ENCODE data around the gene MAPK10.
"Not testable (repeated sequence)": the region's sequence is repeated elsewhere in the genome, so short reads cannot be mapped to it uniquely, and the experiment has no call there.

The MAPK10 gene

GRCh38 chr4:86346320-86346719 lies 13.5 kb downstream of the MAPK10 start:
- H3K36me3 ChIP-seq (ENCODE audit: control insufficient read depth in 1 of 2, insufficient read depth in 2 of 2, low read length in 2 of 2) = no peaks in the 10 kb centered on the region

GRCh38 chr4:86344127-86344526 lies 15.7 kb downstream of the MAPK10 start:
- Histone ChIP-seq H3K4me1 (ENCODE audit: control insufficient read depth in 1 of 2, insufficient read depth in 2 of 2, low read length in 2 of 2) (no peaks in the 10 kb centered on the region), H3K36me3 (ENCODE audit: control insufficient read depth in 1 of 2, insufficient read depth in 2 of 2, low read length in 2 of 2) (no peaks in the 10 kb centered on the region), H3K27me3 (ENCODE audit: control insufficient read depth in 1 of 2, insufficient read depth in 2 of 2, low read length in 2 of 2) (no peaks in the 10 kb centered on the region), H3K27ac (ENCODE audit: low read depth, low read length) (no peak overlapping the region), H3K9ac (ENCODE audit: low read depth in 1 of 2, low read length in 2 of 2) (no peak overlapping the region), H3K4me3 (ENCODE audit: low read depth in 1 of 2, low read length in 2 of 2) (no peak overlapping the region), H3K9me3 (ENCODE audit: control insufficient read depth in 1 of 2, low read length in 2 of 2) (no peaks in the 10 kb centered on the region)

More at GRCh38 chr4:86346320-86346719, 13.5 kb downstream of the MAPK10 start:
- Histone ChIP-seq H3K9me3 (ENCODE audit: control insufficient read depth in 1 of 2, low read length in 2 of 2) (no peaks in the 10 kb centered on the region), H3K27me3 (ENCODE audit: control insufficient read depth in 1 of 2, insufficient read depth in 2 of 2, low read length in 2 of 2) (no peaks in the 10 kb centered on the region), H3K4me1 (ENCODE audit: control insufficient read depth in 1 of 2, insufficient read depth in 2 of 2, low read length in 2 of 2) (no peaks in the 10 kb centered on the region), H3K27ac (ENCODE audit: low read depth, low read length) (no peak overlapping the region), H3K4me3 (ENCODE audit: low read depth in 1 of 2, low read length in 2 of 2) (no peak overlapping the region), H3K9ac (ENCODE audit: low read depth in 1 of 2, low read length in 2 of 2) (no peak overlapping the region)

GRCh38 chr4:86338989-86339388 lies 20.9 kb downstream of the MAPK10 start:
- Histone ChIP-seq H3K9ac (ENCODE audit: low read depth in 1 of 2, low read length in 2 of 2) (no peak overlapping the region), H3K27ac (ENCODE audit: low read depth, low read length) (no peak overlapping the region), H3K9me3 (ENCODE audit: control insufficient read depth in 1 of 2, low read length in 2 of 2) (no peaks in the 10 kb centered on the region), H3K4me3 (ENCODE audit: low read depth in 1 of 2, low read length in 2 of 2) (no peak overlapping the region), H3K27me3 (ENCODE audit: control insufficient read depth in 1 of 2, insufficient read depth in 2 of 2, low read length in 2 of 2) (no peaks in the 10 kb centered on the region), H3K4me1 (ENCODE audit: control insufficient read depth in 1 of 2, insufficient read depth in 2 of 2, low read length in 2 of 2) (no peaks in the 10 kb centered on the region), H3K36me3 (ENCODE audit: control insufficient read depth in 1 of 2, insufficient read depth in 2 of 2, low read length in 2 of 2) (no peaks in the 10 kb centered on the region)

- Histone ChIP-seq H3K27ac (ENCODE audit: low read depth, low read length) (no peak overlapping the region), H3K4me3 (ENCODE audit: low read depth in 1 of 2, low read length in 2 of 2) (no peak overlapping the region), H3K4me1 (ENCODE audit: control insufficient read depth in 1 of 2, insufficient read depth in 2 of 2, low read length in 2 of 2) (no peaks in the 10 kb centered on the region), H3K9ac (ENCODE audit: low read depth in 1 of 2, low read length in 2 of 2) (no peak overlapping the region), H3K27me3 (ENCODE audit: control insufficient read depth in 1 of 2, insufficient read depth in 2 of 2, low read length in 2 of 2) (no peaks in the 10 kb centered on the region), H3K9me3 (ENCODE audit: control insufficient read depth in 1 of 2, low read length in 2 of 2) (no peaks in the 10 kb centered on the region), H3K36me3 (ENCODE audit: control insufficient read depth in 1 of 2, insufficient read depth in 2 of 2, low read length in 2 of 2) (no peaks in the 10 kb centered on the region)
Measured at GRCh38 chr4:86338521-86338920, 21.3 kb downstream of the MAPK10 start.

- Histone ChIP-seq H3K9ac (ENCODE audit: low read depth in 1 of 2, low read length in 2 of 2) (no peak overlapping the region), H3K27ac (ENCODE audit: low read depth, low read length) (no peak overlapping the region), H3K36me3 (ENCODE audit: control insufficient read depth in 1 of 2, insufficient read depth in 2 of 2, low read length in 2 of 2) (no peaks in the 10 kb centered on the region), H3K4me1 (ENCODE audit: control insufficient read depth in 1 of 2, insufficient read depth in 2 of 2, low read length in 2 of 2) (no peaks in the 10 kb centered on the region), H3K9me3 (ENCODE audit: control insufficient read depth in 1 of 2, low read length in 2 of 2) (no peaks in the 10 kb centered on the region), H3K27me3 (ENCODE audit: control insufficient read depth in 1 of 2, insufficient read depth in 2 of 2, low read length in 2 of 2) (no peaks in the 10 kb centered on the region), H3K4me3 (ENCODE audit: low read depth in 1 of 2, low read length in 2 of 2) (no peak overlapping the region)
Measured at GRCh38 chr4:86334020-86334750, 25.7 kb downstream of the MAPK10 start.

- Histone ChIP-seq H3K9me3 (ENCODE audit: control insufficient read depth in 1 of 2, low read length in 2 of 2) (no peaks in the 10 kb centered on the region), H3K36me3 (ENCODE audit: control insufficient read depth in 1 of 2, insufficient read depth in 2 of 2, low read length in 2 of 2) (no peaks in the 10 kb centered on the region), H3K27ac (ENCODE audit: low read depth, low read length) (no peak overlapping the region), H3K4me1 (ENCODE audit: control insufficient read depth in 1 of 2, insufficient read depth in 2 of 2, low read length in 2 of 2) (no peaks in the 10 kb centered on the region), H3K4me3 (ENCODE audit: low read depth in 1 of 2, low read length in 2 of 2) (no peak overlapping the region), H3K27me3 (ENCODE audit: control insufficient read depth in 1 of 2, insufficient read depth in 2 of 2, low read length in 2 of 2) (no peaks in the 10 kb centered on the region), H3K9ac (ENCODE audit: low read depth in 1 of 2, low read length in 2 of 2) (no peak overlapping the region)
Measured at GRCh38 chr4:86333236-86333635, 26.6 kb downstream of the MAPK10 start.

GRCh38 chr4:86330961-86331742 lies 28.7 kb downstream of the MAPK10 start:
- H3K27me3 ChIP-seq (ENCODE audit: control insufficient read depth in 1 of 2, insufficient read depth in 2 of 2, low read length in 2 of 2) = no peaks in the 10 kb centered on the region
- no peaks in the 10 kb centered on the region for H3K36me3 ChIP-seq (ENCODE audit: control insufficient read depth in 1 of 2, insufficient read depth in 2 of 2, low read length in 2 of 2)
- no peaks in the 10 kb centered on the region for H3K9me3 ChIP-seq (ENCODE audit: control insufficient read depth in 1 of 2, low read length in 2 of 2)
- H3K4me1 ChIP-seq (ENCODE audit: control insufficient read depth in 1 of 2, insufficient read depth in 2 of 2, low read length in 2 of 2) = no peaks in the 10 kb centered on the region
- no peak overlapping the region for H3K27ac ChIP-seq (ENCODE audit: low read depth, low read length)
- no peak overlapping the region for H3K4me3 ChIP-seq (ENCODE audit: low read depth in 1 of 2, low read length in 2 of 2)
- no peak overlapping the region for H3K9ac ChIP-seq (ENCODE audit: low read depth in 1 of 2, low read length in 2 of 2)

- not testable (repeated sequence) for H3K4me3 ChIP-seq (ENCODE audit: low read depth in 1 of 2, low read length in 2 of 2); H3K4me1 ChIP-seq (ENCODE audit: control insufficient read depth in 1 of 2, insufficient read depth in 2 of 2, low read length in 2 of 2); H3K36me3 ChIP-seq (ENCODE audit: control insufficient read depth in 1 of 2, insufficient read depth in 2 of 2, low read length in 2 of 2); H3K27ac ChIP-seq (ENCODE audit: low read depth, low read length); H3K27me3 ChIP-seq (ENCODE audit: control insufficient read depth in 1 of 2, insufficient read depth in 2 of 2, low read length in 2 of 2); H3K9me3 ChIP-seq (ENCODE audit: control insufficient read depth in 1 of 2, low read length in 2 of 2); H3K9ac ChIP-seq (ENCODE audit: low read depth in 1 of 2, low read length in 2 of 2)
Measured at GRCh38 chr4:86330411-86330810, 29.4 kb downstream of the MAPK10 start.

- no peak overlapping the region for H3K4me3 ChIP-seq (ENCODE audit: low read depth in 1 of 2, low read length in 2 of 2)
- H3K4me1 ChIP-seq (ENCODE audit: control insufficient read depth in 1 of 2, insufficient read depth in 2 of 2, low read length in 2 of 2) = no peaks in the 10 kb centered on the region
- H3K9me3 ChIP-seq (ENCODE audit: control insufficient read depth in 1 of 2, low read length in 2 of 2) = no peaks in the 10 kb centered on the region
Measured at GRCh38 chr4:86329431-86329830, 30.4 kb downstream of the MAPK10 start.

GRCh38 chr4:86326400-86326799 lies 33.5 kb downstream of the MAPK10 start:
- no peak overlapping the region for H3K9ac ChIP-seq (ENCODE audit: low read depth in 1 of 2, low read length in 2 of 2)
- no peaks in the 10 kb centered on the region for H3K36me3 ChIP-seq (ENCODE audit: control insufficient read depth in 1 of 2, insufficient read depth in 2 of 2, low read length in 2 of 2)
- no peaks in the 10 kb centered on the region for H3K27me3 ChIP-seq (ENCODE audit: control insufficient read depth in 1 of 2, insufficient read depth in 2 of 2, low read length in 2 of 2)
- H3K27ac ChIP-seq (ENCODE audit: low read depth, low read length) = no peak overlapping the region
- H3K4me3 ChIP-seq (ENCODE audit: low read depth in 1 of 2, low read length in 2 of 2) = no peak overlapping the region
- H3K4me1 ChIP-seq (ENCODE audit: control insufficient read depth in 1 of 2, insufficient read depth in 2 of 2, low read length in 2 of 2) = no peaks in the 10 kb centered on the region
- H3K9me3 ChIP-seq (ENCODE audit: control insufficient read depth in 1 of 2, low read length in 2 of 2) = no peaks in the 10 kb centered on the region

More at GRCh38 chr4:86329431-86329830, 30.4 kb downstream of the MAPK10 start:
- Histone ChIP-seq H3K27me3 (ENCODE audit: control insufficient read depth in 1 of 2, insufficient read depth in 2 of 2, low read length in 2 of 2) (no peaks in the 10 kb centered on the region), H3K36me3 (ENCODE audit: control insufficient read depth in 1 of 2, insufficient read depth in 2 of 2, low read length in 2 of 2) (no peaks in the 10 kb centered on the region), H3K27ac (ENCODE audit: low read depth, low read length) (no peak overlapping the region), H3K9ac (ENCODE audit: low read depth in 1 of 2, low read length in 2 of 2) (no peak overlapping the region)
